ENCODE measurements around the gene STIP1. TPM values are rescaled to one million over a fixed set of nuclear protein-coding genes. Genes with fewer than 3 reads are reported as not detected.
"Not testable (repeated sequence)": the region's sequence is repeated elsewhere in the genome, so short reads cannot be mapped to it uniquely, and the experiment has no call there.

The STIP1 gene
- total and polyA plus RNA-seq, 9 of the 15 experiments (the other 6 are each of a cell fraction or from before 2014, with no cell fraction given), result 58.1 to 465 (median 346) TPM

GRCh38 chr11:64162769-64163168 lies 23.2 kb upstream of the STIP1 start:
- BruUV-seq (replicated peaks); in situ Hi-C loops (cut with MboI); H3K9ac ChIP-seq (ENCODE audit: insufficient read depth in 1 of 2, low read depth in 2 of 2, low read length in 2 of 2); H3K4me3 ChIP-seq; H3K27me3 ChIP-seq (ENCODE audit: control insufficient read depth in 2 of 2, insufficient read depth in 2 of 2, low read length in 2 of 2); H3K27ac ChIP-seq (ENCODE audit: extremely low read depth, low read depth, low read length); ATAC-seq; H4K20me1 ChIP-seq (replicated peaks; ENCODE audit: control insufficient read depth, insufficient read depth, low read length); FAIRE-seq; intact Hi-C loops (cut with micrococcal nuclease); H3K9me3 ChIP-seq (replicated peaks; ENCODE audit: control insufficient read depth, insufficient read depth, low read depth, low read length); H2AFZ ChIP-seq (ENCODE audit: low read depth, low read length); CTCF ChIA-PET (ENCODE audit: low intra/inter-chr PET ratio); H3K4me2 ChIP-seq (ENCODE audit: insufficient read depth, low read length); DNase-seq (ENCODE audit: extremely low read depth in 1 of 4, low spot score in 3 of 4); H3K9me1 ChIP-seq (ENCODE audit: control insufficient read depth, insufficient read depth, low read length): not testable (repeated sequence)
- WGBS (ENCODE audit: insufficient coverage, low coverage, missing lambda C conversion rate), result 89% methylated on average over 11 of the region's 16 CpGs
- peak; percentile 32; the same call in 1 of the 2 replicates for TF ChIP-seq FOSL1 (tag; conservative IDR thresholded peaks at IDR 0.05)
- POLR2A ChIA-PET, result interaction anchor here (0.6 kb wide), 1 partner anchor 32 kb away, joined by 4 read pairs; no protein-coding TSS in a partner anchor
- H3K79me2 ChIP-seq (ENCODE audit: control insufficient read depth, insufficient read depth, low read length), result peaks cover 57% of the 10 kb centered on the region
- peaks cover 19% of the 10 kb centered on the region; the same call in 2 of the 3 replicates for H3K36me3 ChIP-seq (ENCODE audit: control insufficient read depth, insufficient read depth, low read length)
- H3K4me1 ChIP-seq (replicated peaks in 1 of 2; ENCODE audit: control insufficient read depth in 2 of 2, insufficient read depth in 2 of 2, low read length in 2 of 2), result peaks cover 6 to 29% of the 10 kb centered on the region in 2 experiments; a peak in 3 of 5 replicates

DNA sequence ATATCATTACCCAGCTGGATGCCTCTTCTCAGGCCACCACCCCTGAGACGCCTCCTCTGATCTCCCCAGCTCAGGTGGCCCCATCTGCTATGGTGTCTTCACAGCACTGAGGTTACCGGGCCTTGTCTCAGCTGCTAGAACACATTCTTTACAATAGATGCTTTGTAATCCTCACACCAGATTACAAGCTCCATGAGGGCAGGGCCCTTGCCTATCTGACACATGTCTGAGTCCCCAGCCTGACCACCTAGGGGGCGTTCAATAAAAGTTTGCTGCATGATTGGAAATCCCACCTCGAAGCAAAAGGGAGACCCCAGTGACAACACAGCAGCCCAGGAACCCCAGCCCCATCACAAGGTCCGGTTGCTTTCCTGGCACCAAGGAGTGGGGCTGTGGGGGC lies 22.0 kb upstream of the STIP1 start:
- H3K9ac ChIP-seq (ENCODE audit: insufficient read depth in 1 of 2, low read depth in 2 of 2, low read length in 2 of 2), result no peak overlapping the region

More for the DNA sequence above, 22.0 kb upstream of the STIP1 start:
- peaks cover 23% of the 10 kb centered on the region; the same call in 2 of the 3 replicates for H3K36me3 ChIP-seq (ENCODE audit: control insufficient read depth, insufficient read depth, low read length)
- no TSS peak for BruUV-seq (replicated peaks)
- no peaks in the 10 kb centered on the region for H4K20me1 ChIP-seq (replicated peaks; ENCODE audit: control insufficient read depth, insufficient read depth, low read length)
- intact Hi-C loops (cut with micrococcal nuclease) (no loop called here), in situ Hi-C loops (cut with MboI) (no loop called here)
- FAIRE-seq, result no peak
- peak in 1 of 2 experiments; percentile 68; a peak in 1 of 3 replicates for TF ChIP-seq CBX3 (IDR thresholded peaks at IDR 0.05; ENCODE audit: borderline replicate concordance in 1 of 2, low read length in 2 of 2)
- TF ChIP-seq ZNF12 (CRISPR knock-in tag; IDR thresholded peaks at IDR 0.05), result 0 out of 2 replicates have a peak, but pooled peaks have one; percentile 34
- 0 out of 2 replicates have a peak, but pooled peaks have one; percentile 11 for TF ChIP-seq ZBTB7A (IDR thresholded peaks at IDR 0.05; ENCODE audit: borderline replicate concordance, control insufficient read depth, low read depth, low read length)
- TF ChIP-seq TRIM24 (IDR thresholded peaks at IDR 0.05), result peak; percentile 11 to 74; a peak in 2 of 4 replicates
- TF ChIP-seq KDM1A (IDR thresholded peaks at IDR 0.05), result 0 out of 4 replicates have a peak, but pooled peaks of 1 of the 2 experiments have one; percentile 8
- no peak for TF ChIP-seq ELF2 (CRISPR knock-in tag; IDR thresholded peaks at IDR 0.05)
- TF ChIP-seq ZNF121 (CRISPR knock-in tag; conservative IDR thresholded peaks at IDR 0.05), result no peak
- TF ChIP-seq ZNF316 (IDR thresholded peaks at IDR 0.05), result peak; percentile 93
- TF ChIP-seq TRIM28 (IDR thresholded peaks at IDR 0.05), result peak; percentile 93
- no peak overlapping the region for H3K4me3 ChIP-seq
- CTCF ChIA-PET (ENCODE audit: low intra/inter-chr PET ratio), result no interaction called here
- no peaks in the 10 kb centered on the region for H3K27me3 ChIP-seq (ENCODE audit: control insufficient read depth in 2 of 2, insufficient read depth in 2 of 2, low read length in 2 of 2)
- H3K4me1 ChIP-seq (replicated peaks in 1 of 2; ENCODE audit: control insufficient read depth in 2 of 2, insufficient read depth in 2 of 2, low read length in 2 of 2), result peaks cover 6 to 27% of the 10 kb centered on the region in 2 experiments; a peak in 3 of 5 replicates
- 96% methylated on average over 5 of the region's 5 CpGs for WGBS (ENCODE audit: insufficient coverage, low coverage, missing lambda C conversion rate)
- POLR2A ChIA-PET, result interaction anchor here (0.6 kb wide), 1 partner anchor 43 kb away, joined by 3 read pairs; the partner anchor contains the start of gene FERMT3
- no peak for ATAC-seq
- 0 out of 2 replicates have a peak, but pooled peaks cover 2% of the 10 kb centered on the region for H3K9me3 ChIP-seq (replicated peaks; ENCODE audit: control insufficient read depth, insufficient read depth, low read depth, low read length)
- no peaks in the 10 kb centered on the region for H3K9me1 ChIP-seq (ENCODE audit: control insufficient read depth, insufficient read depth, low read length)
- no peak for DNase-seq (ENCODE audit: extremely low read depth in 1 of 4, low spot score in 3 of 4)
- H3K4me2 ChIP-seq (ENCODE audit: insufficient read depth, low read length), result no peak overlapping the region
- no peak overlapping the region for H2AFZ ChIP-seq (ENCODE audit: low read depth, low read length)
- peaks cover 61% of the 10 kb centered on the region for H3K79me2 ChIP-seq (ENCODE audit: control insufficient read depth, insufficient read depth, low read length)
- no peak overlapping the region for H3K27ac ChIP-seq (ENCODE audit: extremely low read depth, low read depth, low read length)
